ENCODE measurements around the gene CNOT6.
"Not testable (repeated sequence)": the region's sequence is repeated elsewhere in the genome, so short reads cannot be mapped to it uniquely, and the experiment has no call there.

CNOT6 gene

DNA sequence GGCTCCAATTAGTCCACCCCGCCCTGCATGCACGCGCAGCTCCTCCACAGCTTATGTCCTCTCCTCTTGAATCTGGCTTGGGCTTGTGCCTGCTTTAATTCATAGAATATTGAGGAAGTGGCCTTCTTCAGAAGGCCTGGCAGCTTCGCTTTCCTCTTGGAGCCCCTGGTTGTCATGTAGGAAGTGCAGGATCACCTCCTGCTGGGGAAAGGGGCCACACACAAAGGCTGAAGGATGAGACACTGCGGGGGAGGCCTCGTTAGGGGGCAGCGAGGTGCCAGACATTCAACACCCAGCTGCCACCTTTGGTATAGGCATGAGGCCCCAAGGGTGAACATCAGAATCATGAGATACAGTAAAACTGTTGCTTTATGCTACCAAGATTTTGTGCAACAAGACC is 2.7 kb upstream of the CNOT6 start:
- no peak overlapping the region for H3K4me3 ChIP-seq (ENCODE audit: low read length)
- TF ChIP-seq ZNF274 (IDR thresholded peaks at IDR 0.05; ENCODE audit: low read depth, low read length): no peak

GRCh38 chr5:180492226-180492903 is 1.8 kb upstream of the CNOT6 start:
- TF ChIP-seq ZNF274 (IDR thresholded peaks at IDR 0.05; ENCODE audit: low read depth, low read length): no peak
- no peak overlapping the region for H3K4me3 ChIP-seq (ENCODE audit: low read length)

- no peak for TF ChIP-seq ZNF274 (IDR thresholded peaks at IDR 0.05; ENCODE audit: low read depth, low read length)
- H3K4me3 ChIP-seq (ENCODE audit: low read length): peak overlapping the region; percentile 94
Observed at GRCh38 chr5:180494510-180495181, 467 bp downstream of the CNOT6 start.

GRCh38 chr5:180495292-180495691 is 1.1 kb downstream of the CNOT6 start:
- TF ChIP-seq ZNF274 (IDR thresholded peaks at IDR 0.05; ENCODE audit: low read depth, low read length): no peak
- H3K4me3 ChIP-seq (ENCODE audit: low read length): peak overlapping the region; percentile 94

- TF ChIP-seq ZNF274 (IDR thresholded peaks at IDR 0.05; ENCODE audit: low read depth, low read length): no peak
- H3K4me3 ChIP-seq (ENCODE audit: low read length): peak overlapping the region; percentile 30
Observed at GRCh38 chr5:180495991-180496741, 2.0 kb downstream of the CNOT6 start.

DNA sequence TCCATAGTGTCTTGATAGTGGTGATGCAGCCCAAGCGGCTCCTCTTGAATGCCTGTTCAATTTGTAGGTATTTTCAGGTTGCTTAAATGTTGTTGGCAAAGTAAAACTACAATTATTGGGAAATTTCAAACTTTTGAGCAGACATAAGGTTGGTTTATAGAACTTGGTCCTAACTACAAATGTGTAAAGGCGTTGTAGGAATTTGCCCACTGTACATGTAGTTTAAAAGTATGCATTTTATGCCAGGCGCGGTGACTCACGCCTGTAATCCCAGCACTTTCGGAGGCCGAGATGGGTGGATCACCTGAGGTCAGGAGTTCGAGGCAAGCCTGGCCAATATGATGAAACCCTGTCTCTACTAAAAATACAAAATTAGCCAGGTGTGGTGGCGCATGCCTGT is 2.6 kb downstream of the CNOT6 start:
- H3K4me3 ChIP-seq (ENCODE audit: low read length): not testable (repeated sequence)

DNA sequence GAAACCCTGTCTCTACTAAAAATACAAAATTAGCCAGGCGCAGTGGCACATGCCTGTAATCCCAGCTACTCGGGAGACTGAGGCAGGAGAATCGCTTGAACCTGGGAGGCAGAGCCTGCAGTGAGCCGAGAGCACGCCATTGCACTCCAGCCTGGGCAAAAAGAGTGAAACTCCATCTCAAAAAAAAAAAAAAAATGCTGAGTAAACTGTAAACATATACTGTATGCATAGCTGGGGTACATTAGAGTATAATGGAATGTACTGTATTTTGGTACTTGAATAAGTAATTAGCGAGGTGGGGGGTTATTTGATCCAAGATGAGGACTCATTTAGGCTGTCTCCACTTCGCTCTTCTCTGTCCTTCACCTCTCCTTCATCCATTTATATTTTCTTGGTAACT is 3.7 kb downstream of the CNOT6 start:
- not testable (repeated sequence) for H3K4me3 ChIP-seq (ENCODE audit: low read length)

- H3K4me3 ChIP-seq (ENCODE audit: low read length): no peak overlapping the region
- TF ChIP-seq ZNF274 (IDR thresholded peaks at IDR 0.05; ENCODE audit: low read depth, low read length): no peak
Observed at GRCh38 chr5:180498378-180498777, 4.2 kb downstream of the CNOT6 start.

DNA sequence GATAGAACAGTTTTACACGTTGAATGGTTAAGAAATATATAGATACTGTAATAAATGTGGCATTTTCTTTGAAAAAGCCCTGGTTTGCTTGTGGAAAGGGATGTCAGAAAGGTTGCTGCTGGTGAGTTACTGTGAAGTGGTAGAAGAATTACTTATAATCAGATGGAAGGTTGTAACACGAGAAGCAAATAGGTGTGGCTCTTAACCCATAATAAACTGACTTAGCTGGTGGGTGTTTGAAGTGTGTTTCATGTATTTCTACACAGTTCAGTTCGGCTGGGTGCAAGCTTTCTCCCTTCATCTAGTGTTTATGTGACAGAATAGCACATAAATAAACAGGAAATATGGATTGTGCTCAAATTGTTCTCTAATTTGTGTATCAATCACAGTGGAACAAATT is 5.5 kb downstream of the CNOT6 start:
- TF ChIP-seq ZNF274 (IDR thresholded peaks at IDR 0.05; ENCODE audit: low read depth, low read length): no peak
- no peak overlapping the region for H3K4me3 ChIP-seq (ENCODE audit: low read length)

DNA sequence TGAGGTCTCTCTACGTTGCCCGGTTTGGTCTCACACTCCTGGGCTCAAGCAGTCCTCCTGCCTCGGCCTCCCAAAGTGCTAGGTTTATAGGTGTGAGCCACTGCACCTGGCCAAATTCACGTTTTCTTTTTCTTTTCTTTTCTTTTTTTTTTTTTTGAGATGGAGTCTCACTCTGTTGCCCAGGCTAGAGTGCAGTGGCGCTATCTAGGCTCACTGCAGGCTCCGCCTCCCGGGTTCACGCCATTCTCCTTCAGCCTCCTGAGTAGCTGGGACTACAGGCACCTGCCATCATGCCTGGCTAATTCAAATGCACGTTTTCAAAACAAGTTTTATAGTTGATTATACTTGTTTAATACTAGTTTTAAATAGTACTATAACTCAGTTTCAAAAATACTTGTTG is 6.1 kb downstream of the CNOT6 start:
- H3K4me3 ChIP-seq (ENCODE audit: low read length): not testable (repeated sequence)

- no peak for TF ChIP-seq ZNF274 (IDR thresholded peaks at IDR 0.05; ENCODE audit: low read depth, low read length)
- no peak overlapping the region for H3K4me3 ChIP-seq (ENCODE audit: low read length)
Observed at GRCh38 chr5:180507661-180508060, 13.5 kb downstream of the CNOT6 start.

DNA sequence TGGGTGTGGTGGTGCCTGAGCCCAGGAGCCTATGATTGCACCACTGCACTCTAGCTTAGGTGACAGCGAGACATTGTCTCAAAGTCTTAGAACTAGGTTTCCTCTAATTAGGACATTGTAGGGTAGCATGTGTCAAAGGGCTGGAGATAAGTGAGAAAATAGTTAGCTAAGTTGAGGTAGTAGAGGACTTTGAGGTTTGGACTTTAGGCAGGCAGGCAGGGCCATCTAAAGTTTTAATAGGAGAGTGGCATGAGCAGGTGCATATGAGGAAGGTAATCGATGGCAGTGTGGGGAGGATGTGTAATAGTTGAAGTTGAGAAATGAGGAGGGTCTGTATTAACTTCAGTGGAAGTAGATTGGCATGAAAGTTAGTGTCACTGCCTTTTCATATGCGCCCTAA is 21.1 kb downstream of the CNOT6 start:
- H3K4me3 ChIP-seq (ENCODE audit: low read length): no peak overlapping the region
- TF ChIP-seq ZNF274 (IDR thresholded peaks at IDR 0.05; ENCODE audit: low read depth, low read length): no peak

- H3K4me3 ChIP-seq (ENCODE audit: low read length): not testable (repeated sequence)
Observed at GRCh38 chr5:180515974-180516373, 21.8 kb downstream of the CNOT6 start.

- TF ChIP-seq ZNF274 (IDR thresholded peaks at IDR 0.05; ENCODE audit: low read depth, low read length): no peak
Observed at GRCh38 chr5:180516440-180516839, 22.3 kb downstream of the CNOT6 start.

DNA sequence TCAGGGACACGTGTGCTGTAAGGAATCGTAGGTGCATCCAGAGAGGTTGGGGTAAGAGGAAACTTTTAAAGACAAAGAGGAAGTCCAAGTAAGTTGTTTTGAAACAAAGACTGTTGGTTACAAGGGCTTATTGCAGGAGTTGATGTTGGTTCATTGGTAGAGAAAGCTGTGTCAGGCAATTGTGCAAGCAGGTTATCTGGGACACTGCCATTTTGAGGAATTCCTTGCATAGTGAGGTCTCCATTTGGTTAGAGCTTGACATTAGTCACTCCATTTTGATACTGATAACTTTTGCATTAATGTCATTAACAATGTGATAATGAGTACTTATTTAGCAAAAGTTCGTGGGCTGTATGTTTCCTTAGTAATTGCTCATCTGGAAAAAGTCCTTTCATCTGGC is 24.9 kb downstream of the CNOT6 start:
- no peak for TF ChIP-seq ZNF274 (IDR thresholded peaks at IDR 0.05; ENCODE audit: low read depth, low read length)
- H3K4me3 ChIP-seq (ENCODE audit: low read length): no peak overlapping the region

More at GRCh38 chr5:180516440-180516839, 22.3 kb downstream of the CNOT6 start:
- no peak overlapping the region for H3K4me3 ChIP-seq (ENCODE audit: low read length)

Measured in GM08714 (cell line).